GM12874 (cell line): ENCODE results near the gene TENM4.

Source experiments
- TF ChIP-seq, protein P1 (sequence below): IDR thresholded peaks from 2 replicates; pipeline ENCODE4 v1.5.1; 2011; ENCODE audit warnings: low read depth, mild to moderate bottlenecking, control low read depth, low read length, moderate library complexity; ENCODE audit not compliant: insufficient read depth

Gene TENM4

DNA sequence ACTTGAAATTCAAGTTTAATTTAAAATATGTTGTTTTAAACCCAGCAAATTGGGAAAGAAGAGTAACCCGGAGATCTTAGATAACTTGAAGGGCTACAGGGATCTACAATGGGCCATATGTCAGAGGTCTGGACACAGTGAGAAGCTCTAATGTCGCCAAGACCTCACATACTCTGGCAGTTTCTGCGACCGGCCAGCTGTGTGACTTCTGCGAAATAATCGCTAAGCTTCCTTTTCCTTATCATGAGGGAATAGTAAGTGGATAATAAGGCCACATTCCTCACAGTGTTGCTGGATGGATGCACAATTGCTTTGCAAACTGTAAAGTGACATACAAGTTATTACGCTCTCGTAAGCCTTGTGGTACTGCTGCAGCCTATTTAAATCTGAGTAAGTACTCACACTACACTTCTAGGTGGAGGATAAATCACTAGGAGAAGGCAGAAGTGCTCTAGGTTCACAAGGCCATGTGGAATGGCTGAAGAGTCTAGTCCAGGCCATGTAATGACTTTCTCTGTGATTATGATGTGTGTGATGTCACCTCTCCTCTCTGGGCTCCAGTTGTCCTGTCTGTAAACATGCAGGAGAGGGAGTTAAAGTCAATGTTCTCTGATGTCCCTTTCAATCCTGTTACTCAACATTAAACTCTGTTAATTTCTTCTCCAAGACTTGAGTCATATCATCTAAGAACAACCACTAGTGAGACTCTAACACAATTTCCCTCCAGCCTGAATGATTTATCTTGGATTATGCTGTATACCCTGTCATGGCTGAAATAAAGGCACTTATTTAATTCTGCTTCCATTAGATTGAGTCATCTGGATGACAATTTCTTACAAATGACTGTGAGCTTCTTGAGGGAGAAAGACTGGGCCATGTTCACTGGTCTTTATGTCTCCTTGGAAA lies 673.5 kb downstream of the TENM4 start:
- TF ChIP-seq, protein P1, sequence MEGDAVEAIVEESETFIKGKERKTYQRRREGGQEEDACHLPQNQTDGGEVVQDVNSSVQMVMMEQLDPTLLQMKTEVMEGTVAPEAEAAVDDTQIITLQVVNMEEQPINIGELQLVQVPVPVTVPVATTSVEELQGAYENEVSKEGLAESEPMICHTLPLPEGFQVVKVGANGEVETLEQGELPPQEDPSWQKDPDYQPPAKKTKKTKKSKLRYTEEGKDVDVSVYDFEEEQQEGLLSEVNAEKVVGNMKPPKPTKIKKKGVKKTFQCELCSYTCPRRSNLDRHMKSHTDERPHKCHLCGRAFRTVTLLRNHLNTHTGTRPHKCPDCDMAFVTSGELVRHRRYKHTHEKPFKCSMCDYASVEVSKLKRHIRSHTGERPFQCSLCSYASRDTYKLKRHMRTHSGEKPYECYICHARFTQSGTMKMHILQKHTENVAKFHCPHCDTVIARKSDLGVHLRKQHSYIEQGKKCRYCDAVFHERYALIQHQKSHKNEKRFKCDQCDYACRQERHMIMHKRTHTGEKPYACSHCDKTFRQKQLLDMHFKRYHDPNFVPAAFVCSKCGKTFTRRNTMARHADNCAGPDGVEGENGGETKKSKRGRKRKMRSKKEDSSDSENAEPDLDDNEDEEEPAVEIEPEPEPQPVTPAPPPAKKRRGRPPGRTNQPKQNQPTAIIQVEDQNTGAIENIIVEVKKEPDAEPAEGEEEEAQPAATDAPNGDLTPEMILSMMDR, result no peak

DNA sequence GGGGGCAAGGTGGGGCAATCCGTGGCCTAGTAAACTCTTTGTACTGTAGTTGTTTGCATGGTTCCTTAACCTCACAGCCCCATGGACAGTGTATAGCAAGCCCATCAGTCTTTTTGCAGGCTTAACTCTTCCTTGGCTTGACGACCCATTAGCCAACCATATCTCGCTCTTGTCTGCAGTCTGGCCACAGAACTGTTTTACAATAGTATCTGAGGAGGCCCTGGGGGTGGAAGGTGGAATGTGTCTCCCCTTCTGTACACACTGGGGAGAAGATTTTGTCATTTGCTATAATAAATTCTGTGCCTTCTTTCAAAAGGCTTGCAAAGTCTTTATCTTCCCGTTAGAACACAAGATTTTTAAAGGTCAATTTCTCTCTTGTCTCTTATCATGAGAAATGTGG lies 675.9 kb downstream of the TENM4 start:
- TF ChIP-seq, protein P1, result no peak

DNA sequence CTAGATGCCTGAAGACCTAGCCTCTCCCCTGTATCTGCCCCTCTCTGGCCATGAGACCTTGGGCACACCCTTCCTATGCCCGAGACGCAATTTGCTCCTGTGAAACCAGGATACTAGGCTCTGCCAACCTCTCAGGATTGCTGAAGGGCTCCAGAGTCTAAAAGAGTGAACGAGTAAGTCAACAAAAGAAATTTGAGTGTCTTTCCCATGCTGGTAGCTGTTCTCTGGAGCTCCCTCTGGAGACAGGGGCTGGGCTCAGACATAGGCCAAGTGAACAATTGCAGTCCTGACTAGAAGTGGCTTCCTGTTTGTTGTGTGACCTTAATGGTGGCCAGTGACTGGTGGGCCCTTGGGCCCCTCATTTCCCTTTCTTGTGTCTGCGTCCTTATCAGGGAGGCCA lies 677.2 kb downstream of the TENM4 start:
- TF ChIP-seq, protein P1, result no peak

DNA sequence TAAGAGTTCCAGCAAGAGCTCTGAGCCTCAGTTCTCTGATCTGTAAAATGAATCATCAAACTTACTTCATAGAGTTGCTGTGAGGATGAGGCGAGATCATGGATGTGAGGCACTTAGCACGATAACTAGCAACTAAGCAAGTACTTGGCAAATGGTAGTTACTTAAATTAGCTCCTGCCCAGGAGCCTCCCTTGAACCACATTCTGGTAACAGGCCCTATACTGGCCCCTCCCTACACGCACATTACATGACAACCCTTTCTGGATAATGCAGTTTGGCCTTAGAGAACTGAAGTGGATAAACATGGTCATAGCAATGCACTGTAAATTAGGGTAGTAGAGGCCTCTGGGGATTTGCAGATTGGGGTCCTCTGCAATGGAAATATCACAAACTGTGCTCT lies 678.7 kb downstream of the TENM4 start:
- TF ChIP-seq, protein P1, result no peak

- TF ChIP-seq, protein P1, result no peak
Measured at GRCh38 chr11:78759071-78759470, 681.8 kb downstream of the TENM4 start.

DNA sequence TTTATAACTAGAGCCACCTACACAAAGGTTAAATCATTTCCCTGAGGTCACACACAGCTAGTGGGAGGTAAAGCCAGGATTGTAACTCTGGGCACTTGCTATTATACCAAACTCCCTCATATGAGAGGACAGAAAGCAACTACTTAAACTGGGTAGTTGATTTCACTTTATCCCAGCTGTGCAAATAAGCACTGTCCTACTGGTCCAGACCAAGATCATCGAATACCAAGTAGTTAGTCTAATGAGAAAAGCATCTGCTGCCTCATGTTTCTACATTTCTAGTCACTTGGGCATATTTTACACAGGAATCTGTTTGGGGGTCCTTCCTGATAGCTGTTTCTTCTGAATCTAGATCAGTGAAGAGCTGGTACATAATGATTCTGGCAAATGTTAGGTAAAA lies 687.5 kb downstream of the TENM4 start:
- TF ChIP-seq, protein P1, result no peak

- TF ChIP-seq, protein P1, result no peak
Measured at GRCh38 chr11:78752494-78752893, 688.3 kb downstream of the TENM4 start.
